Hepatocyte (in vitro differentiated cells): ENCODE data around the gene IL22. TPM values are rescaled to one million over a fixed set of nuclear protein-coding genes. Genes with fewer than 3 reads are reported as not detected.

Experiments
- DNase-seq: peaks from one replicate; pipeline ENCODE4 v3.0.0-alpha.2; 2016; ENCODE audit warnings: low spot score
- H2AFZ ChIP-seq: fragments of 200-600 bp; sonication (generic); 2 replicates; pipeline ENCODE4 v1.6.0; 2016; ENCODE audit warnings: antibody characterized with exemption, mild to moderate bottlenecking
- H3K27ac ChIP-seq: fragments of 200-600 bp; sonication (generic); 2 replicates; pipeline ENCODE4 v1.5.1; 2016; ENCODE audit warnings: mild to moderate bottlenecking
- H3K27me3 ChIP-seq: fragments of 200-600 bp; sonication (generic); 2 replicates; pipeline ENCODE4 v1.6.1; 2016
- H3K36me3 ChIP-seq: fragments of 200-600 bp; sonication (generic); replicated peaks from 2 replicates; pipeline ENCODE4 v1.5.1; 2016; ENCODE audit warnings: low read depth; ENCODE audit not compliant: insufficient read depth
- H3K4me1 ChIP-seq: fragments of 200-600 bp; sonication (generic); 2 replicates; pipeline ENCODE4 v1.5.1; 2016; ENCODE audit warnings: mild to moderate bottlenecking, moderate library complexity; ENCODE audit not compliant: insufficient read depth
- H3K4me2 ChIP-seq: fragments of 200-600 bp; sonication (generic); 2 replicates; pipeline ENCODE4 v1.6.0; 2016
- H3K4me3 ChIP-seq: fragments of 200-600 bp; sonication (generic); 2 replicates; pipeline ENCODE4 v1.5.1; 2016; ENCODE audit warnings: mild to moderate bottlenecking
- H3K79me2 ChIP-seq: fragments of 200-600 bp; sonication (generic); 2 replicates; pipeline ENCODE4 v1.6.0; 2017; ENCODE audit warnings: mild to moderate bottlenecking
- H3K9me2 ChIP-seq: fragments of 200-600 bp; sonication (generic); replicated peaks from 2 replicates; pipeline ENCODE4 v1.6.0; 2017; ENCODE audit warnings: mild to moderate bottlenecking; ENCODE audit not compliant: insufficient read depth
- H3K9me3 ChIP-seq: fragments of 200-600 bp; sonication (generic); 2 replicates; pipeline ENCODE4 v1.5.1; 2016; ENCODE audit warnings: low read depth, mild to moderate bottlenecking
- H4K20me1 ChIP-seq: fragments of 200-600 bp; sonication (generic); 2 replicates; pipeline ENCODE4 v1.6.0; 2016; ENCODE audit warnings: mild to moderate bottlenecking; ENCODE audit not compliant: insufficient read depth, poor library complexity, severe bottlenecking
- EZH2 ChIP-seq: fragments of 200-600 bp; sonication (generic); IDR thresholded peaks from 2 replicates; pipeline ENCODE4 v1.6.1; 2016; ENCODE audit warnings: antibody characterized with exemption, mild to moderate bottlenecking, borderline replicate concordance
- EZH2phosphoT487 ChIP-seq: fragments of 200-600 bp; sonication (generic); IDR thresholded peaks from one replicate; pipeline ENCODE4 v1.6.1; 2018; ENCODE audit warnings: antibody characterized with exemption, mild to moderate bottlenecking, low read depth, moderate library complexity; ENCODE audit not compliant: unreplicated experiment, severe bottlenecking
- WGBS: methylation state at CpG from one replicate; pipeline ENCODE4 v1.1.6; 2016; ENCODE audit warnings: low lambda C conversion rate; ENCODE audit errors: missing lambda C conversion rate; 5-methylcytosine and 5-hydroxymethylcytosine counted together
- polyA plus RNA-seq: library from polyadenylated mRNA; unstranded; fragments of >200 nt; fragmentation: Nextera tagmentation; extraction: Ambion mirVana; gene quantifications from 2 replicates; pipeline ENCODE4 v1.2.1, GENCODE V29; 2016
- total RNA-seq: library from RNA; depleted of rRNA; stranded (reverse); fragments of >200 nt; gene quantifications from 2 replicates; pipeline ENCODE4 v1.2.3, GENCODE V29; 2014
- TF ChIP-seq, protein P1 (sequence below): fragments of 200-600 bp; sonication (generic); IDR thresholded peaks from 2 replicates; pipeline ENCODE4 v1.5.1; 2016; ENCODE audit warnings: antibody characterized with exemption, mild to moderate bottlenecking; ENCODE audit not compliant: poor library complexity

Gene IL22, protein sequence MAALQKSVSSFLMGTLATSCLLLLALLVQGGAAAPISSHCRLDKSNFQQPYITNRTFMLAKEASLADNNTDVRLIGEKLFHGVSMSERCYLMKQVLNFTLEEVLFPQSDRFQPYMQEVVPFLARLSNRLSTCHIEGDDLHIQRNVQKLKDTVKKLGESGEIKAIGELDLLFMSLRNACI
- not detected in 2 replicates for total RNA-seq
- polyA plus RNA-seq: not detected in 2 replicates

DNA sequence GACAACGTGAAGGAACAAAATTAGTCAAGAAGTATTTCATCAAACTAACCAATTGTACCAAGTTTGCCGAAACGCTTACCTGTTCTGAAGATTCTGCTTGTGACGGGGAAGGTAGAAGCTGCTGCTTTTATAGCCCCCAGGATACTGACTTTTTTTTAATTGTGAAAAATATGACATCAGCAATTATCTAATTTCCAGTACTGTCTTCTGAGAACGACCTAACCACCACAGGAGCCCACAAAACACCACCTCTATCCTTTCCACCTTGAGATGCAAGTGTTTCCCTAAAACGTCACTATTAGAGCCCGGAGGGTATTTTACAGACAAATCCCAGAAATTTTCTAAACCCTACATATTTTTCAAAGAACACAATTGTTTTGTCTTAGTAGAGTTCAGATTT, at the start of gene IL22:
Gene IL22, minus strand, starts transcription at position 101 of the 400 bp plus-strand sequence. CDS start 156 bp downstream, outside the sequence.
- Histone ChIP-seq H4K20me1 (no peaks in the 10 kb centered on the region), H3K27me3 (no peaks in the 10 kb centered on the region), H3K27ac (no peak within 1 kb of the TSS), H3K79me2 (no peaks in the 10 kb centered on the region), H3K4me2 (no peak within 1 kb of the TSS), H3K4me3 (no peak within 1 kb of the TSS), H3K4me1 (no peaks in the 10 kb centered on the region), H3K9me3 (no peaks in the 10 kb centered on the region), H2AFZ (no peak within 1 kb of the TSS), H3K9me2 (no peaks in the 10 kb centered on the region), H3K36me3 (no peaks in the 10 kb centered on the region)
- WGBS: 90% methylated on average over 7 of the region's 7 CpGs
- DNase-seq: no peak
- TF ChIP-seq, protein P1, sequence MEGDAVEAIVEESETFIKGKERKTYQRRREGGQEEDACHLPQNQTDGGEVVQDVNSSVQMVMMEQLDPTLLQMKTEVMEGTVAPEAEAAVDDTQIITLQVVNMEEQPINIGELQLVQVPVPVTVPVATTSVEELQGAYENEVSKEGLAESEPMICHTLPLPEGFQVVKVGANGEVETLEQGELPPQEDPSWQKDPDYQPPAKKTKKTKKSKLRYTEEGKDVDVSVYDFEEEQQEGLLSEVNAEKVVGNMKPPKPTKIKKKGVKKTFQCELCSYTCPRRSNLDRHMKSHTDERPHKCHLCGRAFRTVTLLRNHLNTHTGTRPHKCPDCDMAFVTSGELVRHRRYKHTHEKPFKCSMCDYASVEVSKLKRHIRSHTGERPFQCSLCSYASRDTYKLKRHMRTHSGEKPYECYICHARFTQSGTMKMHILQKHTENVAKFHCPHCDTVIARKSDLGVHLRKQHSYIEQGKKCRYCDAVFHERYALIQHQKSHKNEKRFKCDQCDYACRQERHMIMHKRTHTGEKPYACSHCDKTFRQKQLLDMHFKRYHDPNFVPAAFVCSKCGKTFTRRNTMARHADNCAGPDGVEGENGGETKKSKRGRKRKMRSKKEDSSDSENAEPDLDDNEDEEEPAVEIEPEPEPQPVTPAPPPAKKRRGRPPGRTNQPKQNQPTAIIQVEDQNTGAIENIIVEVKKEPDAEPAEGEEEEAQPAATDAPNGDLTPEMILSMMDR: no peak
- TF ChIP-seq EZH2phosphoT487: no peak
- TF ChIP-seq EZH2: no peak

DNA sequence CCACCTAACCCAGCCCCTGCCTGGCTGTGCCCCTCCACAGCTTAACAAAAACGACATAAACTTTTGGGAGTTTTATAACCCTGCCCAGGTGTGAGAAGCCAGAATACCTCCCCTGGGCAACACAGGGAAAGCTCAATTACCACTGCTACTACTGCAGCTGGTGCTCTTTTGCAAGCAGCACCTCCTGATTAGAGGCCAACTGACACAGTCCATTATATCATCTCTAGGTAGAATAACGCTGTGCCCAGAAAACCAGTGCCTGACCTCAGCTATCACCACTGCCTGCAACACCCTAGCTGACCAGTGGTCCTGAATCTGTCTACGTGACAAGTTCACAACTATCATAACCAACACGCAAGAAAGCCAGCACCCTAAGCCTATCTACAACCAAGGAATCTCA, 44.5 kb upstream of the IL22 start:
- Histone ChIP-seq H3K9me2 (no peaks in the 10 kb centered on the region), H3K4me3 (no peak overlapping the region), H3K36me3 (no peaks in the 10 kb centered on the region), H2AFZ (no peak overlapping the region), H3K79me2 (no peaks in the 10 kb centered on the region), H3K4me2 (no peak overlapping the region), H3K9me3 (no peaks in the 10 kb centered on the region), H4K20me1 (no peaks in the 10 kb centered on the region), H3K27ac (no peak overlapping the region), H3K27me3 (no peaks in the 10 kb centered on the region), H3K4me1 (no peaks in the 10 kb centered on the region)
- TF ChIP-seq, protein P1: no peak
- TF ChIP-seq EZH2phosphoT487 (no peak), EZH2 (no peak)
- WGBS: 92% methylated on average over 4 of the region's 4 CpGs
- DNase-seq: no peak

DNA sequence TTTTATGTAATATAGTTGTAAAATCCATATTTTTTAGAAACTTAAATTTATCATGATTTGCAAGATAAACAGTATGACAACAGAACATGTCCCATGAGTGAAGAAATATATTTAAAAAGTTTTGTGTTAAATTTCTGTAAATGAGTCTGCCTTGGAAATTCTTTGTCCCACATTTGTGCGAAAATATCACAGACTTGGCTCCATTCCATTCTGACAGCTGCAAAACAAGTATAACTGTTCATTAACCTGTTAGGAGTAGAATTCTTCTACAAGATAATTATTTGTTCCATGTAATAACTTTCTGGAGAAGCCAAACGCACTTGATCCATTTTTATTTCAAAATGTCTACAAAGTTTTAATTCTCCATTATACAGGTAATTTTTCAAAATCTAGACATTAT, 40.8 kb upstream of the IL22 start:
- DNase-seq: no peak
- Histone ChIP-seq H3K9me3 (no peaks in the 10 kb centered on the region), H3K9me2 (no peaks in the 10 kb centered on the region), H2AFZ (no peak overlapping the region), H3K36me3 (no peaks in the 10 kb centered on the region), H3K27me3 (no peaks in the 10 kb centered on the region), H3K27ac (no peak overlapping the region), H3K4me3 (no peak overlapping the region), H3K4me2 (no peak overlapping the region), H3K79me2 (no peaks in the 10 kb centered on the region), H4K20me1 (no peaks in the 10 kb centered on the region), H3K4me1 (no peaks in the 10 kb centered on the region)
- WGBS: 91% methylated on average over 2 of the region's 2 CpGs
- TF ChIP-seq, protein P1: no peak
- TF ChIP-seq EZH2phosphoT487 (no peak), EZH2 (no peak)
